Amniotic epithelial cell (primary cell): ENCODE results near the gene HS2ST1.
"Not testable (repeated sequence)": the region's sequence is repeated elsewhere in the genome, so short reads cannot be mapped to it uniquely, and the experiment has no call there.

Experiments used
- DNase-seq: peaks from one replicate; pipeline ENCODE4 v3.0.0-alpha.2; 2010; ENCODE audit warnings: low read depth

HS2ST1 gene

GRCh38 chr1:86925742-86926141 is 11.3 kb downstream of the HS2ST1 start:
- no peak for DNase-seq

- no peak for DNase-seq
Observed at GRCh38 chr1:86926883-86927282, 12.4 kb downstream of the HS2ST1 start.

GRCh38 chr1:86928819-86929218 is 14.4 kb downstream of the HS2ST1 start:
- DNase-seq: no peak

- DNase-seq: no peak
Observed at GRCh38 chr1:86933051-86933450, 18.6 kb downstream of the HS2ST1 start.

GRCh38 chr1:86933562-86934377 is 19.3 kb downstream of the HS2ST1 start:
- peak; percentile 14 for DNase-seq

GRCh38 chr1:86938450-86938849 is 24.0 kb downstream of the HS2ST1 start:
- DNase-seq: no peak

GRCh38 chr1:86938855-86939254 is 24.4 kb downstream of the HS2ST1 start:
- no peak for DNase-seq

GRCh38 chr1:86939406-86939805 is 25.0 kb downstream of the HS2ST1 start:
- DNase-seq: no peak

- no peak for DNase-seq
Observed at GRCh38 chr1:86940599-86940998, 26.2 kb downstream of the HS2ST1 start.

- DNase-seq: no peak
Observed at GRCh38 chr1:86942042-86942441, 27.6 kb downstream of the HS2ST1 start.

GRCh38 chr1:86942743-86943142 is 28.3 kb downstream of the HS2ST1 start:
- no peak for DNase-seq

GRCh38 chr1:86948212-86948611 is 33.8 kb downstream of the HS2ST1 start:
- no peak for DNase-seq

- no peak for DNase-seq
Observed at GRCh38 chr1:86950712-86951419, 36.4 kb downstream of the HS2ST1 start.

GRCh38 chr1:86951430-86951829 is 37.0 kb downstream of the HS2ST1 start:
- DNase-seq: no peak

- no peak for DNase-seq
Observed at GRCh38 chr1:86953167-86953566, 38.7 kb downstream of the HS2ST1 start.

GRCh38 chr1:86955678-86956077 is 41.2 kb downstream of the HS2ST1 start:
- DNase-seq: no peak

GRCh38 chr1:86956221-86956620 is 41.8 kb downstream of the HS2ST1 start:
- DNase-seq: no peak

- peak; percentile 19 for DNase-seq
Observed at GRCh38 chr1:86957221-86957620, 42.8 kb downstream of the HS2ST1 start.

- no peak for DNase-seq
Observed at GRCh38 chr1:86960548-86960947, 46.1 kb downstream of the HS2ST1 start.

- DNase-seq: not testable (repeated sequence)
Observed at GRCh38 chr1:86963841-86964240, 49.4 kb downstream of the HS2ST1 start.

- peak; percentile 33 for DNase-seq
Observed at GRCh38 chr1:86965012-86965826, 50.8 kb downstream of the HS2ST1 start.

- DNase-seq: no peak
Observed at GRCh38 chr1:86965827-86966182, 51.4 kb downstream of the HS2ST1 start.

GRCh38 chr1:86970938-86971337 is 56.5 kb downstream of the HS2ST1 start:
- DNase-seq: no peak
